Measurements from ENCODE around the gene IFIT2.
"Not testable (repeated sequence)": the region's sequence is repeated elsewhere in the genome, so short reads cannot be mapped to it uniquely, and the experiment has no call there.

IFIT2 gene

DNA sequence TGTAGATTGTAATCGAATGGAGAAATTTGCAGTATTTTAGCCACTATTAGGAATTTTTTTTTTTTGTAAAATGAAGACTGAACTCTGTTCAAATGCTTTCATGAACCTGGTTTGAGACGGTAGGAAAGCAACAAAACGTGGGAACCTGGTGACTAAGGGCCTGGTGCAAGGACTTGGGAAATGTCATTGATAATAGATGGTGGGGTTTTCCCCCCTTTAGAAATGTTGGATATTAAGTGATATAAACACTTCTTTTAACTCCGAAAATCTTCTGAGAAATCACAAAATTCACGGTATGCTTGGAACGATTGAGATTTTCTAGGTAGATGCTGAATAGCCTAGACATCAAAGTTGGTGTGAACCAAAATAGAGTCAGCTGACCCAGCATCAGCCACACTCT lies 6.4 kb downstream of the IFIT2 start:
- Histone ChIP-seq H3K9ac (ENCODE audit: insufficient read length, low read depth) (no peak overlapping the region), H3K27me3 (ENCODE audit: insufficient read depth, insufficient read length) (no peaks in the 10 kb centered on the region), H3K4me1 (ENCODE audit: insufficient read depth, insufficient read length) (no peaks in the 10 kb centered on the region), H3K4me3 (ENCODE audit: insufficient read length, low read depth) (no peak overlapping the region), H3K9me3 (ENCODE audit: insufficient read depth, low read length) (no peaks in the 10 kb centered on the region), H3K36me3 (ENCODE audit: insufficient read depth, insufficient read length, low read length) (no peaks in the 10 kb centered on the region)
- no peak for DNase-seq (ENCODE audit: low read depth, low spot score)
- TF ChIP-seq ZNF274 (IDR thresholded peaks at IDR 0.05; ENCODE audit: low read depth, low read length) (no peak), YY1 (IDR thresholded peaks at IDR 0.05; ENCODE audit: insufficient read depth, insufficient read length) (no peak), SUZ12 (IDR thresholded peaks at IDR 0.05; ENCODE audit: extremely low read depth, insufficient read depth, insufficient read length) (no peak)

DNA sequence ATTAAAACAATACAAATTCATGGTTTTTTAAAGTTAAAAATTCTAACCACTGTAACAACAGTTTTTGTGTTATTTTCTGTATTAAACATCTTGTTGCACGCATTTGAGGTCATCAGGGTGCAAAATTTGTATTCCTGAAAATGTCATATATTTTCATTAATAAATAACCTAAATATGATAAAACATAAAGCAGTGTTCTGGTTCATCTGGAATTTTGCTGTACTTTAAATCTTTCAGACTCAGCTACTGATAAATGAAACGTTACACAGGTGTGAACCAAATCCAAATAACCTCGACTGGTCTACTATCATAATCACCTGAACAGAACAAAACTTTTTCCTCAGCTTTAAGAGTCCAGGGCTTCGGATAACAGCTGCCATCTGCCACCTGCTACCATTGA lies 6.9 kb downstream of the IFIT2 start:
- no peak for DNase-seq (ENCODE audit: low read depth, low spot score)
- no peaks in the 10 kb centered on the region for H3K36me3 ChIP-seq (ENCODE audit: insufficient read depth, insufficient read length, low read length)
- H3K4me1 ChIP-seq (ENCODE audit: insufficient read depth, insufficient read length), result no peaks in the 10 kb centered on the region
- H3K9me3 ChIP-seq (ENCODE audit: insufficient read depth, low read length), result no peaks in the 10 kb centered on the region
- TF ChIP-seq ZNF274 (IDR thresholded peaks at IDR 0.05; ENCODE audit: low read depth, low read length) (no peak), YY1 (IDR thresholded peaks at IDR 0.05; ENCODE audit: insufficient read depth, insufficient read length) (no peak), SUZ12 (IDR thresholded peaks at IDR 0.05; ENCODE audit: extremely low read depth, insufficient read depth, insufficient read length) (no peak)
- H3K4me3 ChIP-seq (ENCODE audit: insufficient read length, low read depth), result no peak overlapping the region
- no peak overlapping the region for H3K9ac ChIP-seq (ENCODE audit: insufficient read length, low read depth)
- no peaks in the 10 kb centered on the region for H3K27me3 ChIP-seq (ENCODE audit: insufficient read depth, insufficient read length)

DNA sequence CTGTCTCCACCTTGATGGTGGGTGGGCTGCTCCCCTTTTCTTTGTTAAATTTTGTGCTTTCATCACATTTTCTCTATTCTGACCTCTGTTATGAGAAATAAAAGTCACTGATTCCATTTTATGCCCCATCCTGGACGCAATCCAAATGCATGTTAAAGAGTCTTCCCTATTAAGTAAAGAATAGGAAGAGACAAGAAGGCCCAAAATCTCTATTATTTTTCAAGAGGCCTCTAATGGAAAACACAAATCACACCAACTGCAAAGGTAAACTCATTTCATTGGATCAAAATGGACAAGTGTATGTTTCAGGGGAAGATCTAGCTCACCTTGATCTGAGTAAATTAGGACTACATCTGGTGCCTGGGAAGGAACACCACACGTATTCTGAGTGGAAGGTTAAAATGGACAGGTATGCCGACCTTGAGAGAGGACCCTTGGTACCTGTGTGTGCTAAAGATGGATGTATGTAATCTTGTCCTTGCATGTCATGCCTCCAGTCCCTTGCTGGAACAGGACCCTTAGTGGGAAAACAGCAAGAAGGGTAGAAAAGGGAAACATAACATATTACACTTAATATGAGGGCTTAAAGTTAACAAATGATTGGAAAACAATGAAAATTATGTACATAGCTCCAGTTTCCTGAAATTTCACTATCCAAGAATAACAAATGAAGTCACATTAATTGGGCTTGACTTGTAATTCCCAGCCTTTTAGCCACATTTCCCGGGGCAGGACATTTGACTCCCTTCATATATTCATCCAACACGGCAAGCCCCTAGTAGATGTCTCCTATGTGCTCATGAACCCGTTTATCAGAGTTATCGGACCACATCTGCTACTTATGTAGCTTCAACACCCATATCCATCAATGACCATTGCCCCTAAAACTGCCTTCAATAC lies 7.6 kb downstream of the IFIT2 start:
- Histone ChIP-seq H3K9me3 (ENCODE audit: insufficient read depth, low read length) (no peaks in the 10 kb centered on the region), H3K4me3 (ENCODE audit: insufficient read length, low read depth) (no peak overlapping the region), H3K36me3 (ENCODE audit: insufficient read depth, insufficient read length, low read length) (no peaks in the 10 kb centered on the region), H3K4me1 (ENCODE audit: insufficient read depth, insufficient read length) (no peaks in the 10 kb centered on the region), H3K27me3 (ENCODE audit: insufficient read depth, insufficient read length) (no peaks in the 10 kb centered on the region), H3K9ac (ENCODE audit: insufficient read length, low read depth) (no peak overlapping the region)
- DNase-seq (ENCODE audit: low read depth, low spot score), result no peak
- TF ChIP-seq ZNF274 (IDR thresholded peaks at IDR 0.05; ENCODE audit: low read depth, low read length) (no peak), YY1 (IDR thresholded peaks at IDR 0.05; ENCODE audit: insufficient read depth, insufficient read length) (no peak), SUZ12 (IDR thresholded peaks at IDR 0.05; ENCODE audit: extremely low read depth, insufficient read depth, insufficient read length) (no peak)

DNA sequence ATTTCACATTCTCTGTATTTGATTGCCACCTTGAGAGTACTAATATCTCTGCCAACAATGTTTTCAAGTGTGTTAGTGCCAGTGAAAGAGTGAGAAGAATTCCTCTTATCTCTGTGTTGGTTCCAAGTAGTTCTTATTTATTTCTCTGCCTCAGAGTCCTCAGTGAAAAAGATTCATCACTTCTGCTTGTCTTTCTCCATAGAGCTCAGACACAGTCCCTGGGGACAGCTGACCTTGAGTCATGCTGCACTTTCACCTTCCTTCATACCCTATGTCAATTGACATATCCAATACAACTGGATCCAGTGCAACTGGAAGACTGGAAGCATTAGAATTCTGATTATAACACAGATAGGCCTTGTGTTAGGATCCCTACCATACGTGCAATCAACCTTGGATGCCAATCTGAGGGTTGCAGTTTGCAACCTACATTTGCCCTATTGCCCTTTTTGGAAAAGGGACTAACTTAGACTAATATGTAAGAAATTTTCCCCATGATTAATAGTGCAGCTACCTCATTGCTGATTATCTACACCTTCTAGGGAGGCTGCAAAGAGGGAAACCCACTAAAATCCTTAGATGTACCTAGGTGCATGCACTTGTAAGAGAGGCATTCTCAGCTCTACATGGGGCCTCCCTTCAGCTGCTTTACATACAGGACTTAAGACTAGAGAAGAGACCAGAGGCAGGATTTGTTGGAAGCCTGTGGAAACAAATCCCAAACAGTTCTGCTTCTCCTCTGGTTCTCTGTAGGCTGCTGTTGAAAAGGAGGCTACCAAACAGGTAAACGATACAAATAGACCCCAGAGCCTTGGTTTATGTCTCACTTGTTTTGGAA lies 8.4 kb downstream of the IFIT2 start:
- TF ChIP-seq SUZ12 (IDR thresholded peaks at IDR 0.05; ENCODE audit: extremely low read depth, insufficient read depth, insufficient read length) (no peak), ZNF274 (IDR thresholded peaks at IDR 0.05; ENCODE audit: low read depth, low read length) (no peak), YY1 (IDR thresholded peaks at IDR 0.05; ENCODE audit: insufficient read depth, insufficient read length) (no peak)
- Histone ChIP-seq H3K4me3 (ENCODE audit: insufficient read length, low read depth) (no peak overlapping the region), H3K27me3 (ENCODE audit: insufficient read depth, insufficient read length) (no peaks in the 10 kb centered on the region), H3K36me3 (ENCODE audit: insufficient read depth, insufficient read length, low read length) (no peaks in the 10 kb centered on the region), H3K9ac (ENCODE audit: insufficient read length, low read depth) (no peak overlapping the region), H3K4me1 (ENCODE audit: insufficient read depth, insufficient read length) (no peaks in the 10 kb centered on the region), H3K9me3 (ENCODE audit: insufficient read depth, low read length) (no peaks in the 10 kb centered on the region; the same call in 1 of the 2 replicates)
- DNase-seq (ENCODE audit: low read depth, low spot score), result no peak

DNA sequence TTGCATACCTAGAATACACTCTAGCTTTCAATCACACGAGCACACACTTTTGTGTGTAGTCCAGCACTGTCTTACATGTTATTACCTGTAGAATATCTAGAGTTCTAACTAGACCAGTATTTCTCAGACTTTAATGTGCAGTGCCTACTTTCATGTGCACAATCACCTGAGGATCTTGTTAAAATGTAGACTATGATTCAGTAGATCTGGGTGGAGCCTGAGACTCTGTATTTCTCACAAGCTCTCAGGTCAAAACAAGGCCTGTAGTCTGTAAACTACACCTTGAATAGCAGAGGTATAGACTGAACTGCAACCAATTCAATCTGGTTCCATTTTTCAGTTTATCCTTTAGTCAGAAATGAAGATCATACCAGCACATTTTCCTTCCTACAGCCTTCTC lies 11.1 kb downstream of the IFIT2 start:
- Histone ChIP-seq H3K9ac (ENCODE audit: insufficient read length, low read depth) (no peak overlapping the region), H3K4me3 (ENCODE audit: insufficient read length, low read depth) (no peak overlapping the region), H3K27me3 (ENCODE audit: insufficient read depth, insufficient read length) (no peaks in the 10 kb centered on the region), H3K36me3 (ENCODE audit: insufficient read depth, insufficient read length, low read length) (no peaks in the 10 kb centered on the region), H3K9me3 (ENCODE audit: insufficient read depth, low read length) (no peaks in the 10 kb centered on the region; the same call in 1 of the 2 replicates), H3K4me1 (ENCODE audit: insufficient read depth, insufficient read length) (no peaks in the 10 kb centered on the region)
- TF ChIP-seq YY1 (IDR thresholded peaks at IDR 0.05; ENCODE audit: insufficient read depth, insufficient read length) (no peak), ZNF274 (IDR thresholded peaks at IDR 0.05; ENCODE audit: low read depth, low read length) (no peak), SUZ12 (IDR thresholded peaks at IDR 0.05; ENCODE audit: extremely low read depth, insufficient read depth, insufficient read length) (no peak)
- DNase-seq (ENCODE audit: low read depth, low spot score), result no peak

DNA sequence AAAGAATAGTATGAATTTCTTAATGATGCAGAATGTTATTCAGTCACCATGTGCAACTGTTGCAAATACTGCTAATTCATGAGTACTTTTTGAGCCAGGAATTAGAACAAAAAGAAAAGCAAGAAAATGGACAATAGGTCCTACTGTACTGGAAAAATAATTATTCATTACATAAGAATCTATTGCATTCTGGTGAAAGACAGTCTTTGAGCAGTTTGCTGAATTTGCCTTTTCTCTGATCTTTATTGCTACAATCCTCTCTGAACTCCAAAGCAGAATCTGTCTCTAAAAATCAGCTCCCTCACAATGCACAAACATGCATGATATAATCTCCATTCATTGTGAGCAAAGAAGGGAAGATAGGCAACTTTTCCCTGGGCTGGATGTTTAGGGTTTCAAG lies 12.8 kb downstream of the IFIT2 start:
- Histone ChIP-seq H3K9me3 (ENCODE audit: insufficient read depth, low read length) (no peaks in the 10 kb centered on the region; the same call in 1 of the 2 replicates), H3K9ac (ENCODE audit: insufficient read length, low read depth) (no peak overlapping the region), H3K4me3 (ENCODE audit: insufficient read length, low read depth) (no peak overlapping the region), H3K27me3 (ENCODE audit: insufficient read depth, insufficient read length) (no peaks in the 10 kb centered on the region), H3K4me1 (ENCODE audit: insufficient read depth, insufficient read length) (no peaks in the 10 kb centered on the region), H3K36me3 (ENCODE audit: insufficient read depth, insufficient read length, low read length) (no peaks in the 10 kb centered on the region)
- no peak for TF ChIP-seq ZNF274 (IDR thresholded peaks at IDR 0.05; ENCODE audit: low read depth, low read length)
- no peak for TF ChIP-seq SUZ12 (IDR thresholded peaks at IDR 0.05; ENCODE audit: extremely low read depth, insufficient read depth, insufficient read length)
- no peak for TF ChIP-seq YY1 (IDR thresholded peaks at IDR 0.05; ENCODE audit: insufficient read depth, insufficient read length)
- no peak for DNase-seq (ENCODE audit: low read depth, low spot score)

DNA sequence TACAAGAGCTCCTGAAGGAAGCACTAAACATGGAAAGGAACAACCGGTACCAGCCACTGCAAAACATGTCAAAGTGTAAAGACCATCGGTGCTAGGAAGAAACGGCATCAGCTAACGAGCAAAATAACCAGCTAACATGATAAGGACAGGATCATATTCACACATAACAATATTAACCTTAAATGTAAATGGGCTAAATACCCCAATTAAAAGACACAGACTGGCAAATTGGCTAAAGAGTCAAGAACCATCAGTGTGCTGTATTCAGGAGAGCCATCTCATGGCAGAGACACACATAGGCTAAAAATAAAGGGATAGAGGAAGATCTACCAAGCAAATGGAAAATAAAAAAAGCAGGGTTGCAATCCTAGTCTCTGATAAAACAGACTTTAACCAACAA lies 16.2 kb downstream of the IFIT2 start:
- H3K27me3 ChIP-seq (ENCODE audit: insufficient read depth, insufficient read length); H3K4me1 ChIP-seq (ENCODE audit: insufficient read depth, insufficient read length); H3K36me3 ChIP-seq (ENCODE audit: insufficient read depth, insufficient read length, low read length); H3K9ac ChIP-seq (ENCODE audit: insufficient read length, low read depth); H3K9me3 ChIP-seq (ENCODE audit: insufficient read depth, low read length); DNase-seq (ENCODE audit: low read depth, low spot score); H3K4me3 ChIP-seq (ENCODE audit: insufficient read length, low read depth): not testable (repeated sequence)

DNA sequence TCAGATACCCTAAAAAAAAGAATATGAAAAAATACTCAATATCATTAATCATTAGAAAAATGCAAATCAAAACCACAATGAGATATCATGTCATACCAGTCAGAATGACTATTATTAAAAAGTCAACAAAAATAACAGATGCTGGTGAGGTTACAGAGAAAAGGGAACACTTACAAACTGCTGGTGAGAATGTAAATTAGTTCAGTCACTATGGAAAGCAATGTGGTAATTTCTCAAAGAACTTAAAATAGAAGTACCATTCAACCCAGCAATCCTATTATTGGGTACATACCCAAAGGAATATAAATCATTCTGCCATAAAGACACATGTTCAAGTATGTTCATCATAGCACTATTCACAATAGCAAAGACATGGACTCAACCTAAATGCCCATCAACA lies 23.2 kb downstream of the IFIT2 start:
- H3K27me3 ChIP-seq (ENCODE audit: insufficient read depth, insufficient read length); H3K4me1 ChIP-seq (ENCODE audit: insufficient read depth, insufficient read length); H3K4me3 ChIP-seq (ENCODE audit: insufficient read length, low read depth); H3K9me3 ChIP-seq (ENCODE audit: insufficient read depth, low read length); H3K9ac ChIP-seq (ENCODE audit: insufficient read length, low read depth); DNase-seq (ENCODE audit: low read depth, low spot score); H3K36me3 ChIP-seq (ENCODE audit: insufficient read depth, insufficient read length, low read length): not testable (repeated sequence)

DNA sequence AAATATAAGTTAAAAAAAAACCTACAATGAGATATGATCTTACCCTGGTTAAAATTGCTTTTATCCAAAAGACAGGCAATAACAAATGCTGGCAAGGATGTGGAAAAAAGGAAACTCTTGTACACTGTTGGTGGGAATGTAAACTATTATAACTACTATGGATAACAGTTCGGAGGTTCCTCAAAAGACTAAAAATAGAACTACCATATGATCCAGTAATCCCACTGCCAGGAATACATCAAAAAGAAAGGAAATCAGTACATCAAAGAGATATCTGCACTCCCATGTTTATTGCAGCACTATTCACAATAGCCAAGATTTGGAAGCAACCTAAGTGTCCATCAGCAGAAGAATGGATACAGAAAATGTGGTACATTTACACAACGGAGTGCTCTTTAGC lies 24.0 kb downstream of the IFIT2 start:
- not testable (repeated sequence) for H3K27me3 ChIP-seq (ENCODE audit: insufficient read depth, insufficient read length); H3K9me3 ChIP-seq (ENCODE audit: insufficient read depth, low read length); H3K4me1 ChIP-seq (ENCODE audit: insufficient read depth, insufficient read length); H3K9ac ChIP-seq (ENCODE audit: insufficient read length, low read depth); DNase-seq (ENCODE audit: low read depth, low spot score); H3K4me3 ChIP-seq (ENCODE audit: insufficient read length, low read depth); H3K36me3 ChIP-seq (ENCODE audit: insufficient read depth, insufficient read length, low read length)

Data from NT2/D1 (cell line).